ENCODE data around the gene GNB2. TPM values are rescaled to one million over a fixed set of nuclear protein-coding genes. Genes with fewer than 3 reads are reported as not detected.

The GNB2 gene
- total and polyA plus RNA-seq, 2 of the 8 experiments (the other 6 are each of a cell fraction or from before 2014, with no cell fraction given) = 157 to 260 TPM

DNA sequence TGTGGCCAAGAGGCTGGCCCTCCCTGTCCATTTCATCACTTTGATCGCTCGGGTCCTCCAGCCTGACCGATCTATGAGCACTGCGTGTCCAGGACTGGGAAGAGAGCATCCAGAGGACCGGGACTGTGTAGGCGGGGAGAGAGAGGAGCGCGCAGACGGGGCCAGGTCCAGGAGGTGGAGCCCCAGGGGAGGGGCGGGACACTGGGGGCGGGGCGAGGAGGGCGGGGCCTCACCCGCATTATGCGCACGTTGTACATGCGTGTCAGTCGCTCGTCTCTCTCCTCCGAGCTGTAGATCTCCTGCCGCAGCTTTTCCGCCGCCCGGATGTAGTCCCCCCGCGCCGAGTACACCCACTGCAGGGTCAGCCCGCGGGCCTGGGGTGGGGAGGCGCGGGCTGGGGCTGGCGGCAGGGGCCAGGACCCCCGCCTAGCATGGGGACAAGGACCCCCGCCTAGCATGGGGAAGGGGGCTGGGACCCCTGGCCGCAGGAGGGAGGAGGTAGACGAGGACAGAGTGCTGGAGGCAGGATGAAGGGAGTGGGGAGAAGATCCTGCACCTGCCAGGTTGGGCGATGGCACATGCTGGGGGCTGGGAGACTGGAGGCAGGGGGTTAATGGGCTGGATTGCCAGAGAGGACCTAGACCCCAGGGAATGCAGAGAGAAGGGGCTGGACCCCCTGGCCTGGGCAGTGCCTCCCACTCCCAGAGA is 46.9 kb upstream of the GNB2 start:
- Histone ChIP-seq H3K79me2 (ENCODE audit: control insufficient read depth in 1 of 2, insufficient read depth in 2 of 2, low read length in 2 of 2) (no peaks in the 10 kb centered on the region), H3K4me1 (replicated peaks in 1 of 4; ENCODE audit: control insufficient read depth in 3 of 4, insufficient read depth in 4 of 4, low read length in 3 of 4) (peaks cover 0 to 11% (median 6%) of the 10 kb centered on the region in 4 experiments; a peak in 6 of 7 replicates), H2AFZ (ENCODE audit: low read length) (0 out of 2 replicates have a peak overlapping the region, but pooled peaks have one; percentile 86), H3K27me3 (replicated peaks in 1 of 4; ENCODE audit: control insufficient read depth in 3 of 4, extremely low read depth in 1 of 4, insufficient read depth in 3 of 4, low read length in 3 of 4) (peaks cover 0 to 5% (median 2%) of the 10 kb centered on the region in 4 experiments; a peak in 3 of 7 replicates), H3K23ac (ENCODE audit: insufficient read length) (no peak overlapping the region), H4K5ac (ENCODE audit: insufficient read length, low read depth, low read length) (no peak overlapping the region), H4K91ac (replicated peaks; ENCODE audit: insufficient read length, low read length) (peak overlapping the region; percentile 85), H4K8ac (ENCODE audit: extremely low read depth, insufficient read depth, low read length) (peak overlapping the region; percentile 57), H2BK15ac (ENCODE audit: low read length) (peak overlapping the region; percentile 19; the same call in 1 of the 2 replicates), H3K14ac (ENCODE audit: insufficient read length) (no peak overlapping the region), H3K4ac (replicated peaks; ENCODE audit: insufficient read length, low read depth, low read length) (peak overlapping the region; percentile 69), H3K18ac (ENCODE audit: extremely low read depth, low read length) (peak overlapping the region; percentile 24), H3K23me2 (ENCODE audit: low read depth, low read length) (peaks cover 4% of the 10 kb centered on the region; the same call in 1 of the 2 replicates), H3K4me3 (ENCODE audit: extremely low read depth in 1 of 4, insufficient read depth in 2 of 4, low read depth in 3 of 4, low read length in 4 of 4) (peak overlapping the region; percentile 24 to 63 (median 28)), H3K9me3 (ENCODE audit: insufficient read depth in 2 of 2, low read depth in 1 of 2, low read length in 1 of 2) (no peaks in the 10 kb centered on the region), H2BK5ac (ENCODE audit: low read depth, low read length) (no peak overlapping the region), H3K36me3 (ENCODE audit: control insufficient read depth in 2 of 4, insufficient read depth in 4 of 4, low read length in 3 of 4) (no peaks in the 10 kb centered on the region), H2BK20ac (ENCODE audit: low read length) (no peak overlapping the region), H2AK5ac (ENCODE audit: low read depth, low read length) (no peak overlapping the region), H3K56ac (replicated peaks; ENCODE audit: insufficient read length, low read depth, low read length) (no peak overlapping the region), H3K27ac (ENCODE audit: low read depth, low read length) (no peak overlapping the region), H2BK120ac (replicated peaks; ENCODE audit: low read depth, low read length) (no peak overlapping the region), H3K9ac (replicated peaks in 1 of 4; ENCODE audit: extremely low read depth in 1 of 4, low read depth in 3 of 4, low read length in 3 of 4) (no peak overlapping the region), H4K20me1 (replicated peaks in 1 of 2; ENCODE audit: control insufficient read depth in 1 of 2, insufficient read depth in 2 of 2, low read length in 2 of 2) (peaks cover 0 to 2% of the 10 kb centered on the region in 2 experiments), H3K79me1 (ENCODE audit: low read depth, low read length) (no peaks in the 10 kb centered on the region), H3K4me2 (ENCODE audit: insufficient read depth in 1 of 2, low read depth in 2 of 2, low read length in 2 of 2) (peak overlapping the region; percentile 59 to 83), H2BK12ac (ENCODE audit: low read depth, low read length) (peak overlapping the region; percentile 60; the same call in 1 of the 2 replicates)
- CTCF ChIA-PET (ENCODE audit: partially characterized antibody) = interaction anchor here (0.6 to 2.2 kb wide), 11 partner anchors 8 to 224 kb away, joined by 3 to 19 read pairs (median 4); partner anchors contain the start of gene MOSPD3
- WGBS, 2 experiments (ENCODE audit: extremely low coverage in 1 of 2, insufficient coverage in 1 of 2, insufficient read length in 1 of 2, insufficient replicate concordance in 2 of 2, low coverage in 1 of 2, low lambda C conversion rate in 2 of 2, missing lambda C conversion rate in 1 of 2) = 10% methylated on average over 15 of the region's 37 CpGs; no CpG with 5 or more reads in 1 of the 2 experiments
- POLR2A ChIA-PET (ENCODE audit: partially characterized antibody) = interaction anchor here (0.5 to 2.4 kb wide), 17 partner anchors 10 to 197 kb away, joined by 3 to 11 read pairs (median 4); partner anchors contain the start of genes ACTL6B, MEPCE and MOSPD3
- DNase-seq (ENCODE audit: low read depth in 1 of 2, low spot score in 2 of 2) (peak in 1 of 2 experiments; percentile 79), FAIRE-seq (no peak)
- TF ChIP-seq TCF12 (IDR thresholded peaks at IDR 0.05; ENCODE audit: low read depth, low read length) (no peak), GABPA (IDR thresholded peaks at IDR 0.05; ENCODE audit: borderline replicate concordance, insufficient read depth, low read length) (no peak), CTBP2 (IDR thresholded peaks at IDR 0.05; ENCODE audit: borderline replicate concordance, insufficient read depth, insufficient read length, low read length) (no peak), JUND (IDR thresholded peaks at IDR 0.05; ENCODE audit: low read length) (no peak), EZH2 (IDR thresholded peaks at IDR 0.05; ENCODE audit: low read depth, low read length, severe bottlenecking) (no peak), KDM4A (IDR thresholded peaks at IDR 0.05; ENCODE audit: low read depth, low read length, severe bottlenecking) (peak; percentile 25), ASH2L (IDR thresholded peaks at IDR 0.05; ENCODE audit: low read length) (no peak), TAF7 (optimal IDR thresholded peaks at IDR 0.05; ENCODE audit: borderline replicate concordance, low read depth, low read length) (no peak)
- TF ChIP-seq, protein P1, sequence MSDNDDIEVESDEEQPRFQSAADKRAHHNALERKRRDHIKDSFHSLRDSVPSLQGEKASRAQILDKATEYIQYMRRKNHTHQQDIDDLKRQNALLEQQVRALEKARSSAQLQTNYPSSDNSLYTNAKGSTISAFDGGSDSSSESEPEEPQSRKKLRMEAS (IDR thresholded peaks at IDR 0.05) = peak; percentile 56; the same call in 1 of the 2 replicates
- TF ChIP-seq, protein P2, sequence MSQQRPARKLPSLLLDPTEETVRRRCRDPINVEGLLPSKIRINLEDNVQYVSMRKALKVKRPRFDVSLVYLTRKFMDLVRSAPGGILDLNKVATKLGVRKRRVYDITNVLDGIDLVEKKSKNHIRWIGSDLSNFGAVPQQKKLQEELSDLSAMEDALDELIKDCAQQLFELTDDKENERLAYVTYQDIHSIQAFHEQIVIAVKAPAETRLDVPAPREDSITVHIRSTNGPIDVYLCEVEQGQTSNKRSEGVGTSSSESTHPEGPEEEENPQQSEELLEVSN (IDR thresholded peaks at IDR 0.05) = peak; percentile 32; the same call in 1 of the 2 replicates
